ENCODE data around the gene IREB2. TPM values are rescaled to one million over a fixed set of nuclear protein-coding genes. Genes with fewer than 3 reads are reported as not detected.
"Not testable (repeated sequence)": the region's sequence is repeated elsewhere in the genome, so short reads cannot be mapped to it uniquely, and the experiment has no call there.

The IREB2 gene
- total RNA-seq, 4 donors from 2014 or later: 17.2 to 35.3 (median 25.1) TPM

DNA sequence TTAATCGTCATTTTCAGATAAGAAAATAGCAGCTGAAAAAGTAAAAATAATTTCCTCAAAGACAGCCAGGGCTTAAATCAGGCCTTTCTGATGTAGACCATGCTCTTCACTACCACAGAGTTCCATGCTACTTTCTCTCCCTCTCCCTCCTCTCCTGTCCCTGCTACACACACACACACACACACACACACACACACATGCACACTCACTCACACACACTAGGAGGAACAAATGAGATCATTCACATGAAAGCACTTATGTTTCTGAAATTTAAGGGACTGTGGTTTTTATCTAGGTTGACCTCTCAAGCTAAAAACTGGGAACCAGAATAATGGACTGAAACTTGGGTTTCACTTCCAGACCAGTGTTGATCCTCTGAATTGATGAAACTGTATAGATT, 98.1 kb downstream of the IREB2 start:
- no peak overlapping the region for H3K4me3 ChIP-seq
- H3K27ac ChIP-seq: no peak overlapping the region
- TF ChIP-seq, protein P1, sequence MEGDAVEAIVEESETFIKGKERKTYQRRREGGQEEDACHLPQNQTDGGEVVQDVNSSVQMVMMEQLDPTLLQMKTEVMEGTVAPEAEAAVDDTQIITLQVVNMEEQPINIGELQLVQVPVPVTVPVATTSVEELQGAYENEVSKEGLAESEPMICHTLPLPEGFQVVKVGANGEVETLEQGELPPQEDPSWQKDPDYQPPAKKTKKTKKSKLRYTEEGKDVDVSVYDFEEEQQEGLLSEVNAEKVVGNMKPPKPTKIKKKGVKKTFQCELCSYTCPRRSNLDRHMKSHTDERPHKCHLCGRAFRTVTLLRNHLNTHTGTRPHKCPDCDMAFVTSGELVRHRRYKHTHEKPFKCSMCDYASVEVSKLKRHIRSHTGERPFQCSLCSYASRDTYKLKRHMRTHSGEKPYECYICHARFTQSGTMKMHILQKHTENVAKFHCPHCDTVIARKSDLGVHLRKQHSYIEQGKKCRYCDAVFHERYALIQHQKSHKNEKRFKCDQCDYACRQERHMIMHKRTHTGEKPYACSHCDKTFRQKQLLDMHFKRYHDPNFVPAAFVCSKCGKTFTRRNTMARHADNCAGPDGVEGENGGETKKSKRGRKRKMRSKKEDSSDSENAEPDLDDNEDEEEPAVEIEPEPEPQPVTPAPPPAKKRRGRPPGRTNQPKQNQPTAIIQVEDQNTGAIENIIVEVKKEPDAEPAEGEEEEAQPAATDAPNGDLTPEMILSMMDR (IDR thresholded peaks at IDR 0.05): no peak
- no peak for TF ChIP-seq POLR2A (IDR thresholded peaks at IDR 0.05)
- DNase-seq: no peak
- H3K27me3 ChIP-seq: no peaks in the 10 kb centered on the region
- H3K9me3 ChIP-seq: no peaks in the 10 kb centered on the region
- 90 to 100% methylated on average over 1 of the region's 1 CpG for WGBS, 2 donors
- no peaks in the 10 kb centered on the region for H3K36me3 ChIP-seq
- intact Hi-C loops (cut with DNase I): no loop called here
- peaks cover under 1 to 7% (median 5%) of the 10 kb centered on the region in 3 donors for H3K4me1 ChIP-seq

DNA sequence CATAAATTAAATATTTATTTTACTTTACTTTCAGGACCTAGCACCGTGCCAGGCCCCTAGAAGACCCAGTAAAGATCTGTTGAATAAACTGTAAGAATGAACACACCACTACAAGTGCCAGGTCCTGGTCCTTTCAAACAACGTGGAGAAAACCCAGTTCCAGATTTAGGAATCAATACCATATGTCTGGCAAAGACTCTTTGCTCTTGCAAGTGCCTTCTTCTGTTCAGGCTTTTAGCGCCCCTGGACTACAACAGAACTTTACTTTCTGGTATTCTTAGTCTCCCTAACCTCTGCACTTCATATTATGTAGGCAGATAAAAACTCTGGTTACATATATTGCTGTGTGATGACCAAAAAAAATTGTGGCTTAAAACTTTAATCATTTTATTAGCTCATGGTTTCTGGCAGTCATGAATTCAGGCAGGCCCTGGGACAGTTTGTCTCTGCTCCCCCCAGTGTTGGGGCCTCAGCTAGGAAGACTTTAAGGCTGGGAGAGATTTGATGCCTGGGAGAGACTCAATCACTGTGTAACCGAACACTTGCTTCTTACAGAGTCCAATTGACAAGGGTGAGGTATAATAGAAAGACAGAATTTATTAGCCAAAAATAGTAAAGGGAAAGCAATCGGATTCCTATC, 99.4 kb downstream of the IREB2 start:
- Histone ChIP-seq H3K4me3 (no peak overlapping the region), H3K9me3 (no peaks in the 10 kb centered on the region), H3K27ac (no peak overlapping the region), H3K4me1 (peaks cover 7 to 20% (median 16%) of the 10 kb centered on the region in 3 donors), H3K36me3 (peaks cover 0 to 3% (median 0%) of the 10 kb centered on the region in 3 donors), H3K27me3 (no peaks in the 10 kb centered on the region)
- no peak for DNase-seq
- 71 to 82% methylated on average over 5 of the region's 5 CpGs for WGBS, 2 donors
- intact Hi-C loops (cut with DNase I): no loop called here
- TF ChIP-seq POLR2A (IDR thresholded peaks at IDR 0.05): no peak
- TF ChIP-seq, protein P1 (IDR thresholded peaks at IDR 0.05): no peak

DNA sequence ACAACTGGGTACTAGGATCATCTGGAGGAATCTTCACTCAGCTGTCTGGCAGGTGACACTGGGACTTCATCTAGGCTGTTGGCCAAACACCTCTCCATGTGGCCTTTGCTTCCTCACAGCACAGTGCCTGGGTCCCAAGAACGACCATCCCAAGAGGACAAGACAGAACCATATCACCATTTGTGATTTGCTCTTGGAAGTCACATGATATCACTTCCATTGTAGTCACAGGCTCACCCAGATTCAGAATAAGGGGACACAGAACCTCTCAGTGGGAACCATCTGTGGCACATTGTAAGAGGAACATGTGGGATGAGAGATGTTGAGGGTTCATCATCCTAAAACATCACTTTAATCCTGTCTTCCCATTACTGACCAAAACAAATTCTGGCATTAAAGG, 100.3 kb downstream of the IREB2 start:
- no peak for TF ChIP-seq POLR2A (IDR thresholded peaks at IDR 0.05)
- TF ChIP-seq, protein P1 (IDR thresholded peaks at IDR 0.05): no peak
- intact Hi-C loops (cut with DNase I): no loop called here
- Histone ChIP-seq H3K27ac (no peak overlapping the region), H3K9me3 (no peaks in the 10 kb centered on the region), H3K27me3 (no peaks in the 10 kb centered on the region), H3K4me3 (no peak overlapping the region), H3K36me3 (peaks cover 0 to 13% (median 0%) of the 10 kb centered on the region in 3 donors), H3K4me1 (peaks cover 7 to 29% (median 16%) of the 10 kb centered on the region in 3 donors)
- DNase-seq: no peak
- WGBS, 2 donors: 60 to 88% methylated on average over 1 of the region's 1 CpG

DNA sequence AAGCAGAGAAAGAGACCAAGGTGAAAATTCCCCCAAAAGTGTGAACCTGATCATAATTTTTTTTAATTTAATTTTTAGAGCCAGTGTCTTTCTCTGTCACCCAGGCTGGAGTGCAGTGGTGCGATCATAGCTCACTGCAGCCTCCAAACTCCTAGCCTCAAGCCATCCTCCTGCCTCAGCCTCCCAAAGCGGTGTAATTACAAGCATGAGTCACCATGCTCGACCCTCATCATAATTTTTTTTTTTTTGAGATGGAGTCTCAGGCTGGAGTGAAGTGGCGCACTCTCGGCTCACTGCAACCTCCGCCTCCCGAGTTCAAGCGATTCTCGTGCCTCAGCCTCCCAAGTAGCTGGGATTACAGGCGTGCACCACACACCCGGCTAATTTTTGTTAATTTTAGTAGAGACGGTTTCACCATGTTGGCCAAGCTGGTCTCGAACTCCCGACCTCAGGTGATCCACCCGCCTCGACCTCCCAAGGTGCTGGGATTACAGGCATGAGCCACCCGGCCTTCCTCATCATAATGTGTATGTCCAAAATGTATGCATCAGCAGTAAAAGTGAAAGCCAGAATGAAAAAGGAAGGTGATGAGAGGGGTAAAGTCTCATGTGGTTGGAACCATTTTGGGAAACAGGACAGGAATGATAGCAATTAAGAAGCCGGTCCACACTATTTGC, 101.6 kb downstream of the IREB2 start:
- H3K4me3 ChIP-seq: peak overlapping the region; percentile 83 to 96 (median 88)
- H3K4me1 ChIP-seq: peaks cover 7 to 29% (median 16%) of the 10 kb centered on the region in 3 donors
- DNase-seq; intact Hi-C loops (cut with DNase I); H3K27me3 ChIP-seq; H3K9me3 ChIP-seq: not testable (repeated sequence)
- H3K27ac ChIP-seq: peak overlapping the region; percentile 90 to 98 (median 95)
- peaks cover 0 to 25% (median 0%) of the 10 kb centered on the region in 3 donors for H3K36me3 ChIP-seq
- 68 to 86% methylated on average over 13 to 18 of the region's 18 CpGs for WGBS, 2 donors

DNA sequence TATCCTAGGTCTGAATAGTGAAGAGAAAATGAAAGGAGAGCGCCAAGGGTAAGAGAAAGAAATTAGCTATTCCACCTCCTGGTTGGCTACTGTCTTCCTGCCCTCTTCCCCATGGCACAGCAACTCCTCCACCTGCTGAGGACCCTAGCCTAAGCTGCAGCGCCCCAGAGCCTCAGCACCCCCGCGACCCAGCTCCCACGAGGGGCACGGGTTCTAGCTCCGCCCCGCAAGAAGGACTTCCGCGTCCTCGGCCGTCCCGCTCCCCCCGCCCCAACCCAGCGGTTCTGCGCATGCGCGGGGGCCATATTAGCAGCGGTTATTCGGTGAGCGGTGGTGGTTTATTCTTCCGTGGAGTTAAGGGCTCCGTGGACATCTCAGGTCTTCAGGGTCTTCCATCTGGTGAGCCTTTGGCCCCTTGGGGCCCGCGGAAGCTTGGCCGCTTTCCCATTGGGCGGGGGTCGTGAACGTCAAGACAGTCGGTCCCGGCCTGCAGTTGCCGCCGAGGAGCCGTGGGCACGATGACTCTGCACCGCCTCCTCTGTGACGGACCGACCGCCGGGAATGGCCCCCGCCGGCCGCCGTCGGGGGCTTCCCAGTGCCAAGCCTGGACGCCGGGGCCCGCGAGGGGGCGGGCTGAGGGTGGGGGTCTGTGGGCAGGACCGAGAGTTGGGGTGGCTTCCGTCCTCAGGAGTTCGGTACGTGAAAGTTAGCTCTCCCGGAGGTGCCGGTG, 102.3 kb downstream of the IREB2 start, which contains the start of gene PSMA4:
PSMA4 (plus strand) TSS at position 304 of the 730 bp plus-strand sequence. CDS start 1,484 bp downstream, outside the sequence.
- H3K4me3 ChIP-seq: peak within 1 kb of the TSS; percentile 83 to 96 (median 88)
- H3K27ac ChIP-seq: peak within 1 kb of the TSS; percentile 90 to 98 (median 95)
- H3K36me3 ChIP-seq: peaks cover 0 to 32% (median 3%) of the 10 kb centered on the region in 3 donors
- H3K4me1 ChIP-seq: peaks cover 7 to 29% (median 16%) of the 10 kb centered on the region in 3 donors
- TF ChIP-seq, protein P1 (IDR thresholded peaks at IDR 0.05): peak in 1 of 6 experiments; percentile 22
- TF ChIP-seq POLR2A (IDR thresholded peaks at IDR 0.05): peak in 3 of 4 donors; percentile 52 to 81 (median 63)
- no peaks in the 10 kb centered on the region for H3K9me3 ChIP-seq
- H3K27me3 ChIP-seq: no peaks in the 10 kb centered on the region
- intact Hi-C loops (cut with DNase I): no loop called here
- DNase-seq: peak; percentile 29
- 0 to 1% methylated on average over 23 to 26 of the region's 56 CpGs for WGBS, 2 donors
